HFFc6 (cell line): ENCODE results near the gene CD3E. TPM values are rescaled to one million over a fixed set of nuclear protein-coding genes. Genes with fewer than 3 reads are reported as not detected.
A peak's percentile ranks its signal among the peaks of the same experiment; 100 is the strongest.

Experiments used
- DNase-seq: peaks from one replicate; pipeline ENCODE4 v3.0.0-alpha.2; 2018
- H3K27ac Mint-ChIP-seq: 2 replicates; pipeline ENCODE4 v1.8.0; 2020; ENCODE audit warnings: mild to moderate bottlenecking, mixed read lengths
- H3K27me3 Mint-ChIP-seq: 2 replicates; pipeline ENCODE4 v1.8.0; 2021; ENCODE audit warnings: mild to moderate bottlenecking, moderate library complexity, mixed read lengths; ENCODE audit not compliant: insufficient read depth
- H3K36me3 Mint-ChIP-seq: 2 replicates; pipeline ENCODE4 v1.8.0; 2021; ENCODE audit warnings: low read depth, mixed read lengths
- H3K4me1 Mint-ChIP-seq: 2 replicates; pipeline ENCODE4 v1.8.0; 2020; ENCODE audit warnings: low read depth, mixed read lengths
- H3K4me3 Mint-ChIP-seq: 2 replicates; pipeline ENCODE4 v1.8.0; 2020; ENCODE audit warnings: mild to moderate bottlenecking, moderate library complexity, mixed read lengths
- H3K9me3 Mint-ChIP-seq: 2 replicates; pipeline ENCODE4 v1.8.0; 2020; ENCODE audit warnings: mild to moderate bottlenecking, mixed read lengths
- total RNA-seq, 6 experiments: library from RNA; stranded (reverse); fragmentation: NEBNext Ultra II Directional; extraction: Animal tissue kit (Norgen Biotek cat#: 25700); gene quantifications; 2 replicates in 1 of 6; 3 replicates in 5 of 6; pipeline ENCODE4 v1.2.3, GENCODE V29; 2021
- TF ChIP-seq, protein P1 (sequence below): fragments of 200-600 bp; sonication (generic); IDR thresholded peaks from 2 replicates; pipeline ENCODE4 v1.5.0; 2021; ENCODE audit warnings: antibody characterized with exemption, mild to moderate bottlenecking

CD3E gene
- total RNA-seq, 6 experiments from 2014 or later, result not detected

DNA sequence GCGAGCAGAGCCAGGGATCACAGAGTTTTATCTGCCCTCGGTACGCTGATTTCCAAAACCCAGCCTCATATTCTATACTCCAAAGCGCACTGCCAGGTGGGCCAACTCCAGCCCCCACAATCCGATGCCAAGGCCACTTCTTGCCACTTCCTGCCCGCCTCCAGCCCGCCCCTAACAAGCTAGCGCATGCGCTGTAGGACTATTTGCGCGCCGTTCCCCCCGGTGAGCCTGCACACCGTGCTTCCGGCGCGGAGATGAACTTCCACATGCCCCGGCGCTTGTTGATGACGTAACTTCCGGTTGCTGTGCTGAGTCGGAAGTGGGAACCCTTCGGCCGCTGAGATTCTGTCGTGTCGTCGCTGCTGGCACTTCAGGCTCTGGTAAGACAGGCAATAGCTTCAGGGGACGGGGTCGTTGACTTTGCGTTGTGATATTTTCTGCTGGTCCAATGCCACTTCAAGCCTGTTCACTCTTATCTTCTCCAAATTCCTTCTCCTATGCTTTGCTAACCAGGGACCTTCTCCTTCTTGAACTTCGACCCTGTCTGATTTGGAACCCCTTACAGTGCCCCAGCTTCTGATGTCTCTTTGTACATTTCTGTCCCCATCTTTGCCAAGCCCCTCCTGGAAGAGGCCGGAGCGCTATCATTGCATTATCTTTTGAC lies 54.9 kb downstream of the CD3E start, which contains the start of gene UBE4A:
UBE4A (plus strand) TSS at position 306 of the 664 bp plus-strand sequence. CDS start 5,481 bp downstream, outside the sequence.
- DNase-seq, result peak; percentile 88
- peaks cover 12% of the 10 kb centered on the region for H3K36me3 Mint-ChIP-seq
- TF ChIP-seq, protein P1, sequence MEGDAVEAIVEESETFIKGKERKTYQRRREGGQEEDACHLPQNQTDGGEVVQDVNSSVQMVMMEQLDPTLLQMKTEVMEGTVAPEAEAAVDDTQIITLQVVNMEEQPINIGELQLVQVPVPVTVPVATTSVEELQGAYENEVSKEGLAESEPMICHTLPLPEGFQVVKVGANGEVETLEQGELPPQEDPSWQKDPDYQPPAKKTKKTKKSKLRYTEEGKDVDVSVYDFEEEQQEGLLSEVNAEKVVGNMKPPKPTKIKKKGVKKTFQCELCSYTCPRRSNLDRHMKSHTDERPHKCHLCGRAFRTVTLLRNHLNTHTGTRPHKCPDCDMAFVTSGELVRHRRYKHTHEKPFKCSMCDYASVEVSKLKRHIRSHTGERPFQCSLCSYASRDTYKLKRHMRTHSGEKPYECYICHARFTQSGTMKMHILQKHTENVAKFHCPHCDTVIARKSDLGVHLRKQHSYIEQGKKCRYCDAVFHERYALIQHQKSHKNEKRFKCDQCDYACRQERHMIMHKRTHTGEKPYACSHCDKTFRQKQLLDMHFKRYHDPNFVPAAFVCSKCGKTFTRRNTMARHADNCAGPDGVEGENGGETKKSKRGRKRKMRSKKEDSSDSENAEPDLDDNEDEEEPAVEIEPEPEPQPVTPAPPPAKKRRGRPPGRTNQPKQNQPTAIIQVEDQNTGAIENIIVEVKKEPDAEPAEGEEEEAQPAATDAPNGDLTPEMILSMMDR, result no peak
- H3K4me3 Mint-ChIP-seq, result peak within 1 kb of the TSS; percentile 99
- H3K9me3 Mint-ChIP-seq, result peaks cover 9% of the 10 kb centered on the region
- peaks cover 42% of the 10 kb centered on the region for H3K4me1 Mint-ChIP-seq
- peak within 1 kb of the TSS; percentile 92 for H3K27ac Mint-ChIP-seq
- no peaks in the 10 kb centered on the region; the same call in 1 of the 2 replicates for H3K27me3 Mint-ChIP-seq

DNA sequence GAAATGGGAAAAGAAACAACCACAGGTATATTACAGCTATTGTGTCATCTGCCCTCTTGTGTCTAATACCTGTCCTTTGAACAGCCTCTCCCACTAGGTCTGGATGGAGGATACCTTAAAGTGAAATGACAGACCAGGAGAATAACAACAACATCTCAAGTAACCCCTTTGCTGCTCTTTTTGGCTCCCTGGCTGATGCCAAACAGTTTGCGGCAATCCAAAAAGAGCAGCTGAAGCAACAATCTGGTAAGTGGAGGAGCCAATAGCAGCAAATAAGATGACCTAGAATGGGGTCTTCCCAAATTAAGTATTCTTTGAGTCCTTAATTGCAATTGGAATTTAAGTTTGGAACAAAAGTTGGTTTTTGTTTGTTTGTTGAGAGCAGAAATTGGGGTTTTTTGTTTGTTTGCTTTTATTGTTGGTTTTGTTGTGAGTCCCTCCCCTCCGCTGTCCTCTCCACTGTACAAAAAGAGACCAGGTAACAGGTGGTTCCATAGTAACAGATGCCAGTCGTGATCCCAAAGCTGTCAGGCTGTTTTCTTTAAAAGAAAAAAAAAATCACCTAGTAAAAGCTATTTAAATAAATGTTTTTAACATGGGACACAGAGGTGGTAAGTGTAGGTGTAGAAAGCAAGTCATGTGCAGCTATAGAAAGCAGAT lies 60.6 kb downstream of the CD3E start:
- H3K9me3 Mint-ChIP-seq, result no peaks in the 10 kb centered on the region
- H3K27ac Mint-ChIP-seq, result no peak overlapping the region
- no peaks in the 10 kb centered on the region for H3K27me3 Mint-ChIP-seq
- H3K4me1 Mint-ChIP-seq, result peaks cover 15% of the 10 kb centered on the region
- no peak overlapping the region for H3K4me3 Mint-ChIP-seq
- H3K36me3 Mint-ChIP-seq, result 0 out of 2 replicates have a peak, but pooled peaks cover 5% of the 10 kb centered on the region
- DNase-seq, result no peak
- TF ChIP-seq, protein P1, result no peak

Other genes with a start within 250 kb of the CD3E start
- gene TMPRSS4, start 227.7 kb upstream of the CD3E start, total RNA-seq, result not detected
- not detected for gene SMIM35, start 217.8 kb upstream of the CD3E start, total RNA-seq
- gene SCN4B, start 151.9 kb upstream of the CD3E start, total RNA-seq, result under 1 TPM in 2 of 6 experiments, not detected in 4; 0.07 to 0.10 TPM
- not detected for gene SCN2B, start 128.1 kb upstream of the CD3E start, total RNA-seq
- not detected for gene JAML, start 79.7 kb upstream of the CD3E start, total RNA-seq
- under 1 TPM in 2 of 6 experiments, not detected in 4; 0.21 to 0.33 TPM for gene MPZL3, start 52.4 kb upstream of the CD3E start, total RNA-seq
- not detected for gene MPZL2, start 40.4 kb upstream of the CD3E start, total RNA-seq
- not detected for gene CD3D, start 38.0 kb downstream of the CD3E start, total RNA-seq
- gene CD3G, start 39.6 kb downstream of the CD3E start, total RNA-seq, result not detected
- gene UBE4A, start 54.9 kb downstream of the CD3E start, total RNA-seq, result 10 to 100 TPM; 46.2 to 62.7 (median 54.1) TPM
- 100 to 1,000 TPM; 196 to 275 (median 223) TPM for gene ATP5MG, start 96.9 kb downstream of the CD3E start, total RNA-seq
- gene KMT2A, start 131.8 kb downstream of the CD3E start, total RNA-seq, result 10 to 100 TPM; 29.3 to 39.3 (median 34.4) TPM
- under 1 TPM in 5 of 6 experiments, not detected in 1; 0.25 to 0.88 (median 0.52) TPM for gene TTC36, start 222.7 kb downstream of the CD3E start, total RNA-seq
- 10 to 100 TPM; 10.8 to 17.1 (median 14.0) TPM for gene TMEM25, start 226.5 kb downstream of the CD3E start, total RNA-seq